SK-N-MC (cell line): ENCODE results near the gene OR8B2.

Source experiments
- EZH2 ChIP-seq: fragments of 200-600 bp; sonication (generic); IDR thresholded peaks from one replicate; pipeline ENCODE4 v1.6.1; 2017; ENCODE audit warnings: antibody characterized with exemption
- POLR2AphosphoS5 ChIP-seq: IDR thresholded peaks from 2 replicates; pipeline ENCODE4 v1.6.1; 2012; ENCODE audit warnings: mild to moderate bottlenecking, low read depth, low read length, borderline replicate concordance

GRCh38 chr11:124384399-124384798, at the start of gene OR8B2:
- TF ChIP-seq EZH2 (no peak), POLR2AphosphoS5 (no peak)
